IPS DF 19.7 (cell line): Measurements from ENCODE around the gene SPEF2.
"Not testable (repeated sequence)": the region's sequence is repeated elsewhere in the genome, so short reads cannot be mapped to it uniquely, and the experiment has no call there.

Experiments
- DNase-seq: peaks from one replicate; pipeline ENCODE4 v3.0.0-alpha.2; 2013; ENCODE audit warnings: low read depth, low spot score

Gene SPEF2

GRCh38 chr5:35853631-35854030 is 236.0 kb downstream of the SPEF2 start:
- DNase-seq, result no peak

GRCh38 chr5:35854248-35854647 is 236.6 kb downstream of the SPEF2 start:
- DNase-seq, result no peak

- DNase-seq, result no peak
These were observed 237.5 kb downstream of the SPEF2 start for GRCh38 chr5:35855187-35855586.

GRCh38 chr5:35856186-35856764 is 238.6 kb downstream of the SPEF2 start:
- not testable (repeated sequence) for DNase-seq

GRCh38 chr5:35856765-35857351 is 239.2 kb downstream of the SPEF2 start, which contains the start of gene IL7R:
TSS of gene IL7R (plus strand) at chr5:35856891. CDS start at chr5:35856978, 87 bp downstream.
- DNase-seq, result no peak

GRCh38 chr5:35857606-35858205 is 240.0 kb downstream of the SPEF2 start:
- no peak for DNase-seq

GRCh38 chr5:35859101-35859661 is 241.5 kb downstream of the SPEF2 start:
- no peak for DNase-seq

GRCh38 chr5:35860686-35861085 is 243.0 kb downstream of the SPEF2 start:
- no peak for DNase-seq

- no peak for DNase-seq
These were observed 244.1 kb downstream of the SPEF2 start for GRCh38 chr5:35861718-35862117.

- no peak for DNase-seq
These were observed 244.5 kb downstream of the SPEF2 start for GRCh38 chr5:35862126-35862525.

- no peak for DNase-seq
These were observed 245.5 kb downstream of the SPEF2 start for GRCh38 chr5:35863159-35863558.
